SK-N-SH (cell line): ENCODE results near the gene SH3BP1. TPM values are rescaled to one million over a fixed set of nuclear protein-coding genes. Genes with fewer than 3 reads are reported as not detected.

Source experiments
- CTCF ChIA-PET: fragments of 300-600, 350-600 bp; formaldehyde crosslinking; extraction: SDS; loops from one replicate; lab custom pipeline; 2021; lab: Yijun Ruan, JAX
- POLR2A ChIA-PET: fragments of 350-600 bp; sonication (Branson Sonifier 250); formaldehyde crosslinking; extraction: SDS; loops from one replicate; lab custom pipeline; 2020; ENCODE audit warnings: antibody characterized with exemption, inconsistent platforms; lab: Yijun Ruan, JAX
- DNase-seq: peaks from one replicate; pipeline ENCODE4 v3.0.0; 2012
- H2AFZ ChIP-seq: fragments of 200-600 bp; sonication (generic); 2 replicates; pipeline ENCODE4 v1.8.1; 2016; ENCODE audit warnings: antibody characterized with exemption, mild to moderate bottlenecking, low read depth
- H3F3A ChIP-seq: fragments of 200-600 bp; sonication (generic); replicated peaks from 2 replicates; pipeline ENCODE3; 2016; ENCODE audit warnings: antibody characterized with exemption, mild to moderate bottlenecking; ENCODE audit not compliant: insufficient read depth
- H3K27ac ChIP-seq, 2 experiments: fragments of 200-500 bp in 1 of 2; fragments of 200-600 bp in 1 of 2; sonication (Bioruptor generic) in 1 of 2; sonication (generic), shearing (Covaris generic) in 1 of 2; 2 replicates each; pipeline versions ENCODE4 v1.5.1 to v1.6.1; 2014 to 2016; ENCODE audit warnings: low read depth in 2 of 2, inconsistent platforms in 1 of 2, low read length in 1 of 2, mild to moderate bottlenecking in 1 of 2, mixed read lengths in 1 of 2
- H3K27me3 ChIP-seq: fragments of 200-600 bp; sonication (generic), shearing (Covaris generic); 2 replicates; pipeline ENCODE4 v1.6.1; 2016; ENCODE audit warnings: mixed run types; ENCODE audit not compliant: insufficient read depth
- H3K36me3 ChIP-seq, 2 experiments: fragments of 200-500 bp in 1 of 2; fragments of 200-600 bp in 1 of 2; sonication (Bioruptor generic) in 1 of 2; sonication (generic) in 1 of 2; replicated peaks in 1 of 2; 2 replicates each; pipeline versions ENCODE3 to v1.5.1; 2014 to 2016; ENCODE audit warnings: low read length in 1 of 2, mild to moderate bottlenecking in 1 of 2; ENCODE audit not compliant: insufficient read depth in 2 of 2, control insufficient read depth in 1 of 2
- H3K4me1 ChIP-seq, 2 experiments: fragments of 200-500 bp in 1 of 2; fragments of 200-600 bp in 1 of 2; sonication (Bioruptor generic) in 1 of 2; sonication (generic), shearing (Covaris generic) in 1 of 2; 2 replicates each; pipeline versions ENCODE4 v1.5.1 to v1.6.1; 2014 to 2016; ENCODE audit warnings: low read depth in 1 of 2, low read length in 1 of 2, mixed run types in 1 of 2; ENCODE audit not compliant: insufficient read depth in 2 of 2, control insufficient read depth in 1 of 2
- H3K4me2 ChIP-seq: fragments of 200-600 bp; sonication (generic), shearing (Covaris generic); 2 replicates; pipeline ENCODE4 v1.6.1; 2017; ENCODE audit warnings: mixed run types
- H3K4me3 ChIP-seq, 2 experiments: fragments of 200-500 bp in 1 of 2; fragments of 200-600 bp in 1 of 2; sonication (Bioruptor generic) in 1 of 2; sonication (generic), shearing (Covaris generic) in 1 of 2; 2 replicates each; pipeline versions ENCODE4 v1.5.1 to v1.8.1; 2014 to 2016; ENCODE audit warnings: low read depth in 2 of 2, inconsistent platforms in 1 of 2, low read length in 1 of 2, mild to moderate bottlenecking in 1 of 2, mixed read lengths in 1 of 2, moderate library complexity in 1 of 2
- H3K79me2 ChIP-seq: fragments of 200-600 bp; sonication (generic); 2 replicates; pipeline ENCODE4 v1.8.1; 2017; ENCODE audit warnings: mild to moderate bottlenecking; ENCODE audit not compliant: insufficient read depth
- H3K9ac ChIP-seq: fragments of 200-600 bp; sonication (generic); 2 replicates; pipeline ENCODE4 v1.6.1; 2017; ENCODE audit warnings: mixed run types
- H3K9me2 ChIP-seq: fragments of 200-600 bp; sonication (generic); 2 replicates; pipeline ENCODE4 v1.6.1; 2017; ENCODE audit warnings: mixed run types
- H3K9me3 ChIP-seq: fragments of 200-600 bp; sonication (generic); 2 replicates; pipeline ENCODE4 v1.6.1; 2017; ENCODE audit warnings: mixed run types, mild to moderate bottlenecking, moderate library complexity
- H4K20me1 ChIP-seq: fragments of 200-600 bp; sonication (generic); 2 replicates; pipeline ENCODE4 v1.6.1; 2017; ENCODE audit warnings: mild to moderate bottlenecking, mixed run types; ENCODE audit not compliant: insufficient read depth
- FOSL2 ChIP-seq: IDR thresholded peaks from 2 replicates; pipeline ENCODE4 v1.4.0; 2012; ENCODE audit warnings: low read depth, mild to moderate bottlenecking, moderate library complexity, borderline replicate concordance
- RAD21 ChIP-seq: IDR thresholded peaks from 2 replicates; pipeline ENCODE4 v1.6.1; 2012; ENCODE audit warnings: mild to moderate bottlenecking, low read length
- RCOR1 ChIP-seq: fragments of 150-350 bp; IDR thresholded peaks from 2 replicates; pipeline ENCODE4 v1.6.1; 2017; ENCODE audit warnings: antibody characterized with exemption, low read length
- REST ChIP-seq: IDR thresholded peaks from 2 replicates; pipeline ENCODE4 v1.6.1; 2012; ENCODE audit warnings: mild to moderate bottlenecking, low read depth, low read length, moderate library complexity
- WGBS: methylation state at CpG from one replicate; pipeline ENCODE4 v1.1.6; 2017; ENCODE audit warnings: low lambda C conversion rate; 5-methylcytosine and 5-hydroxymethylcytosine counted together
- polyA plus RNA-seq, 3 experiments: library from polyadenylated mRNA; depleted of rRNA; stranded (reverse); fragments of >200 nt; gene quantifications; 2 replicates each; pipeline ENCODE4 v1.2.3, GENCODE V29; 2012
- TF ChIP-seq, protein P1 (sequence below): IDR thresholded peaks from 2 replicates; pipeline ENCODE4; 2012
- TF ChIP-seq, protein P2 (sequence below): IDR thresholded peaks from 2 replicates; pipeline ENCODE4 v1.4.0; 2012; ENCODE audit warnings: low read depth, borderline replicate concordance
- TF ChIP-seq, protein P3 (sequence below): fragments of 150-350 bp; IDR thresholded peaks from 2 replicates; pipeline ENCODE4 v1.6.1; 2017; ENCODE audit warnings: antibody characterized with exemption, low read length, low read depth, borderline replicate concordance

The SH3BP1 gene
- polyA plus RNA-seq, 1 of the 3 experiments (the other 2 are of a cell fraction) = 8.9 TPM

- peak; percentile 21; the same call in 1 of the 2 replicates for TF ChIP-seq FOSL2
Observed at GRCh38 chr22:37674951-37675929, 35.8 kb downstream of the SH3BP1 start, which contains the start of gene LGALS1 (continued).

DNA sequence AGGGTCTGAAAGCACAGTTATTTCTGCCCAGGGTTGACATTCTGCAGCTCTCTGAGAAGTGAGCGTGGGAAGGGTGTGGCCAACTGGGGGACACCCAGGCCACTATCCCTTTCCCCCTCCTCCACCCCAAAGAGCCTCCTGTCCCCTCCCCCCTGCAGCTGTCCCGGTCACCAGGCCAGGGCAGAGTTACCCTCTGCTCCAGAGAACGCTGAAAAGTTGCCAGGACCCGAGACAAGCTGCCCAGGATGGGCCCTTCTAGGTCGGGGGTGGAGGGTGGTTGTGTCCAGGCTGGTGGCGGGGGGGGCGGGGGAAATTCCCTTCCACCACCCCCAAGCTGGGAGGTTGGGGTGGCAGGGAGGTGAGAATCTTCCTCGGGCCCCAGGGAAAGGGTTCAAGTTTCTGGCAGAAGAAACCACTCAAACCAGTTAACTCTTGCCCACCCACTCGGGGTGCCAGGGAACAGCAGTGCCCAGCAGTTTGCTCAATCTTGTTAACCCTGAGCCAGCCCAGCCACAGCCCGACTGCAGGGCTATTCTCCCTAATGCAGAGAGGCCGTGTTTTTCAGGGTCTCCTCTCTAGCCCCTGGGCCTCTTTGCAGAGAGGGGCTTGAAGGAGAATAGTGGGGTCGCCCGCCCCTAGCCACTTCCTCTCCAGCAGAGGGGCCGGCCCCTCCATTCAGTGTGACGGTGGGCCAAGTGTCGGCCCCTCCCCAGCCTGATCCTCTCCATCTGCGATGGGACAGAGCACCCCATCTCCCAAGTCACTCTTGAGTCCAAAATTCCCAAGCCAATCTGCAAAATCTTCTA lies 36.7 kb downstream of the SH3BP1 start:
- H3F3A ChIP-seq = peaks cover 61% of the 10 kb centered on the region
- no peaks in the 10 kb centered on the region for H3K9me3 ChIP-seq
- H3K9me2 ChIP-seq = no peaks in the 10 kb centered on the region
- peak overlapping the region; percentile 64 to 92 for H3K4me3 ChIP-seq
- peaks cover 42% of the 10 kb centered on the region for H4K20me1 ChIP-seq
- ChIA-PET CTCF (interaction anchor here (1.1 to 44.3 kb wide), 7 partner anchors 15 to 416 kb away, joined by 3 to 898 read pairs (median 5); partner anchors contain the start of genes GCAT, PDXP and SH3BP1), POLR2A (interaction anchor here (1.0 to 4.5 kb wide), 4 partner anchors 10 to 67 kb away, joined by 4 to 28 read pairs (median 8); partner anchors contain the start of genes GGA1, NOL12 and PDXP)
- TF ChIP-seq RAD21 (no peak), REST (no peak), RCOR1 (no peak)
- TF ChIP-seq, protein P1, sequence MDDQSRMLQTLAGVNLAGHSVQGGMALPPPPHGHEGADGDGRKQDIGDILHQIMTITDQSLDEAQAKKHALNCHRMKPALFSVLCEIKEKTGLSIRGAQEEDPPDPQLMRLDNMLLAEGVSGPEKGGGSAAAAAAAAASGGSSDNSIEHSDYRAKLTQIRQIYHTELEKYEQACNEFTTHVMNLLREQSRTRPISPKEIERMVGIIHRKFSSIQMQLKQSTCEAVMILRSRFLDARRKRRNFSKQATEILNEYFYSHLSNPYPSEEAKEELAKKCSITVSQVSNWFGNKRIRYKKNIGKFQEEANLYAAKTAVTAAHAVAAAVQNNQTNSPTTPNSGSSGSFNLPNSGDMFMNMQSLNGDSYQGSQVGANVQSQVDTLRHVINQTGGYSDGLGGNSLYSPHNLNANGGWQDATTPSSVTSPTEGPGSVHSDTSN = 0 out of 2 replicates have a peak, but pooled peaks have one; percentile 9
- TF ChIP-seq, protein P2, sequence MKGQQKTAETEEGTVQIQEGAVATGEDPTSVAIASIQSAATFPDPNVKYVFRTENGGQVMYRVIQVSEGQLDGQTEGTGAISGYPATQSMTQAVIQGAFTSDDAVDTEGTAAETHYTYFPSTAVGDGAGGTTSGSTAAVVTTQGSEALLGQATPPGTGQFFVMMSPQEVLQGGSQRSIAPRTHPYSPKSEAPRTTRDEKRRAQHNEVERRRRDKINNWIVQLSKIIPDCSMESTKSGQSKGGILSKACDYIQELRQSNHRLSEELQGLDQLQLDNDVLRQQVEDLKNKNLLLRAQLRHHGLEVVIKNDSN = no peak
- TF ChIP-seq, protein P3, sequence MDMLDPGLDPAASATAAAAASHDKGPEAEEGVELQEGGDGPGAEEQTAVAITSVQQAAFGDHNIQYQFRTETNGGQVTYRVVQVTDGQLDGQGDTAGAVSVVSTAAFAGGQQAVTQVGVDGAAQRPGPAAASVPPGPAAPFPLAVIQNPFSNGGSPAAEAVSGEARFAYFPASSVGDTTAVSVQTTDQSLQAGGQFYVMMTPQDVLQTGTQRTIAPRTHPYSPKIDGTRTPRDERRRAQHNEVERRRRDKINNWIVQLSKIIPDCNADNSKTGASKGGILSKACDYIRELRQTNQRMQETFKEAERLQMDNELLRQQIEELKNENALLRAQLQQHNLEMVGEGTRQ = no peak
- TF ChIP-seq, all 33 proteins: peak for 1
- Histone ChIP-seq H3K9ac (peak overlapping the region; percentile 94), H3K4me1 (peaks cover 12 to 20% of the 10 kb centered on the region in 2 experiments; a peak in 2 of 4 replicates), H3K79me2 (peaks cover 37% of the 10 kb centered on the region), H3K27ac (peak overlapping the region; percentile 94), H2AFZ (no peak overlapping the region), H3K27me3 (no peaks in the 10 kb centered on the region), H3K4me2 (peak overlapping the region; percentile 98), H3K36me3 (peaks cover 17 to 29% of the 10 kb centered on the region in 2 experiments)
- DNase-seq = peak; percentile 36
- 3% methylated on average over 11 of the region's 17 CpGs for WGBS
